ENCODE measurements around the gene CEP44. TPM values are rescaled to one million over a fixed set of nuclear protein-coding genes. Genes with fewer than 3 reads are reported as not detected.

Gene CEP44
- polyA plus RNA-seq, 1 donor from 2014 or later, result 19.3 TPM

GRCh38 chr4:174262624-174263444, 20.9 kb upstream of the CEP44 start:
- Histone ChIP-seq H3K9me3 (ENCODE audit: low read length) (no peaks in the 10 kb centered on the region), H3K36me3 (ENCODE audit: insufficient read depth, low read length) (no peaks in the 10 kb centered on the region), H3K4me2 (ENCODE audit: low read length) (no peak overlapping the region), H3K27me3 (ENCODE audit: insufficient read depth, low read depth, low read length) (no peaks in the 10 kb centered on the region), H3F3A (ENCODE audit: insufficient read depth, low read length, poor library complexity, severe bottlenecking) (no peaks in the 10 kb centered on the region), H3K4me3 (ENCODE audit: low read length) (no peak overlapping the region), H4K20me1 (ENCODE audit: insufficient read depth) (no peaks in the 10 kb centered on the region), H3K79me2 (replicated peaks; ENCODE audit: insufficient read depth, low read length) (peaks cover 15% of the 10 kb centered on the region), H3K27ac (ENCODE audit: low read length) (no peak overlapping the region), H3K9me2 (ENCODE audit: insufficient read depth, low read length) (no peaks in the 10 kb centered on the region), H2AFZ (ENCODE audit: low read depth, low read length) (no peak overlapping the region), H3K9ac (ENCODE audit: low read length) (no peak overlapping the region)
- TF ChIP-seq TAF1 (IDR thresholded peaks at IDR 0.05; ENCODE audit: low read depth) (no peak), RAD21 (conservative IDR thresholded peaks at IDR 0.05) (no peak), EP300 (conservative IDR thresholded peaks at IDR 0.05; ENCODE audit: poor library complexity, severe bottlenecking) (no peak), POLR2AphosphoS5 (IDR thresholded peaks at IDR 0.05) (no peak)
- TF ChIP-seq, protein P1, sequence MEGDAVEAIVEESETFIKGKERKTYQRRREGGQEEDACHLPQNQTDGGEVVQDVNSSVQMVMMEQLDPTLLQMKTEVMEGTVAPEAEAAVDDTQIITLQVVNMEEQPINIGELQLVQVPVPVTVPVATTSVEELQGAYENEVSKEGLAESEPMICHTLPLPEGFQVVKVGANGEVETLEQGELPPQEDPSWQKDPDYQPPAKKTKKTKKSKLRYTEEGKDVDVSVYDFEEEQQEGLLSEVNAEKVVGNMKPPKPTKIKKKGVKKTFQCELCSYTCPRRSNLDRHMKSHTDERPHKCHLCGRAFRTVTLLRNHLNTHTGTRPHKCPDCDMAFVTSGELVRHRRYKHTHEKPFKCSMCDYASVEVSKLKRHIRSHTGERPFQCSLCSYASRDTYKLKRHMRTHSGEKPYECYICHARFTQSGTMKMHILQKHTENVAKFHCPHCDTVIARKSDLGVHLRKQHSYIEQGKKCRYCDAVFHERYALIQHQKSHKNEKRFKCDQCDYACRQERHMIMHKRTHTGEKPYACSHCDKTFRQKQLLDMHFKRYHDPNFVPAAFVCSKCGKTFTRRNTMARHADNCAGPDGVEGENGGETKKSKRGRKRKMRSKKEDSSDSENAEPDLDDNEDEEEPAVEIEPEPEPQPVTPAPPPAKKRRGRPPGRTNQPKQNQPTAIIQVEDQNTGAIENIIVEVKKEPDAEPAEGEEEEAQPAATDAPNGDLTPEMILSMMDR (IDR thresholded peaks at IDR 0.05; ENCODE audit: poor library complexity, severe bottlenecking), result no peak

- Histone ChIP-seq H4K20me1 (ENCODE audit: insufficient read depth) (no peaks in the 10 kb centered on the region), H3K79me2 (replicated peaks; ENCODE audit: insufficient read depth, low read length) (peaks cover 15% of the 10 kb centered on the region), H3K27me3 (ENCODE audit: insufficient read depth, low read depth, low read length) (no peaks in the 10 kb centered on the region), H3F3A (ENCODE audit: insufficient read depth, low read length, poor library complexity, severe bottlenecking) (no peaks in the 10 kb centered on the region), H3K4me2 (ENCODE audit: low read length) (no peak overlapping the region), H3K27ac (ENCODE audit: low read length) (no peak overlapping the region), H3K4me3 (ENCODE audit: low read length) (no peak overlapping the region), H3K9me2 (ENCODE audit: insufficient read depth, low read length) (no peaks in the 10 kb centered on the region), H3K9me3 (ENCODE audit: low read length) (no peaks in the 10 kb centered on the region), H3K9ac (ENCODE audit: low read length) (no peak overlapping the region), H3K36me3 (ENCODE audit: insufficient read depth, low read length) (no peaks in the 10 kb centered on the region), H2AFZ (ENCODE audit: low read depth, low read length) (no peak overlapping the region)
- TF ChIP-seq, protein P2, sequence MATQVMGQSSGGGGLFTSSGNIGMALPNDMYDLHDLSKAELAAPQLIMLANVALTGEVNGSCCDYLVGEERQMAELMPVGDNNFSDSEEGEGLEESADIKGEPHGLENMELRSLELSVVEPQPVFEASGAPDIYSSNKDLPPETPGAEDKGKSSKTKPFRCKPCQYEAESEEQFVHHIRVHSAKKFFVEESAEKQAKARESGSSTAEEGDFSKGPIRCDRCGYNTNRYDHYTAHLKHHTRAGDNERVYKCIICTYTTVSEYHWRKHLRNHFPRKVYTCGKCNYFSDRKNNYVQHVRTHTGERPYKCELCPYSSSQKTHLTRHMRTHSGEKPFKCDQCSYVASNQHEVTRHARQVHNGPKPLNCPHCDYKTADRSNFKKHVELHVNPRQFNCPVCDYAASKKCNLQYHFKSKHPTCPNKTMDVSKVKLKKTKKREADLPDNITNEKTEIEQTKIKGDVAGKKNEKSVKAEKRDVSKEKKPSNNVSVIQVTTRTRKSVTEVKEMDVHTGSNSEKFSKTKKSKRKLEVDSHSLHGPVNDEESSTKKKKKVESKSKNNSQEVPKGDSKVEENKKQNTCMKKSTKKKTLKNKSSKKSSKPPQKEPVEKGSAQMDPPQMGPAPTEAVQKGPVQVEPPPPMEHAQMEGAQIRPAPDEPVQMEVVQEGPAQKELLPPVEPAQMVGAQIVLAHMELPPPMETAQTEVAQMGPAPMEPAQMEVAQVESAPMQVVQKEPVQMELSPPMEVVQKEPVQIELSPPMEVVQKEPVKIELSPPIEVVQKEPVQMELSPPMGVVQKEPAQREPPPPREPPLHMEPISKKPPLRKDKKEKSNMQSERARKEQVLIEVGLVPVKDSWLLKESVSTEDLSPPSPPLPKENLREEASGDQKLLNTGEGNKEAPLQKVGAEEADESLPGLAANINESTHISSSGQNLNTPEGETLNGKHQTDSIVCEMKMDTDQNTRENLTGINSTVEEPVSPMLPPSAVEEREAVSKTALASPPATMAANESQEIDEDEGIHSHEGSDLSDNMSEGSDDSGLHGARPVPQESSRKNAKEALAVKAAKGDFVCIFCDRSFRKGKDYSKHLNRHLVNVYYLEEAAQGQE (IDR thresholded peaks at IDR 0.05; ENCODE audit: borderline replicate concordance), result no peak
- TF ChIP-seq MXI1 (conservative IDR thresholded peaks at IDR 0.05; ENCODE audit: poor library complexity, severe bottlenecking) (no peak), SMC3 (conservative IDR thresholded peaks at IDR 0.05; ENCODE audit: poor library complexity) (no peak)
These were observed 20.3 kb upstream of the CEP44 start for GRCh38 chr4:174263445-174263736.

DNA sequence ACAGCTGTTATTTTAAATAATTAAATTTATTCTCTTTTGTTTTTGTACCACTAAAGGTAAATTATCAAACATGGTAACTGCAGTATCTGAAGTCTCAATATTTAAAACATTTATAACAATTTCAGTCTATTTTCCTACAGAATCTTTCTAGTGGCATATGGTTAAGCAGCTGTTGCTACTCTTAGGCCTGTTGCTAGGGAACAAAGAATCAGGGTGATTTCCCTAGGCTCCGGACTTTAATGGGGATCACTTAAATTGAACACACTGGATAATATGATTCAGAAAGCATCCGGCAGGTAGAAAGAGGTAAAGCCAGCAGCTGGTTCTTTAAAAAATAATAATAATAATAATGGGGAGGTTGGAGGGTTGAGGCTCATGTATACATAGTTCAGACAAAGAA, 17.8 kb upstream of the CEP44 start:
- H3F3A ChIP-seq (ENCODE audit: insufficient read depth, low read length, poor library complexity, severe bottlenecking), result no peaks in the 10 kb centered on the region
- no peaks in the 10 kb centered on the region for H3K9me2 ChIP-seq (ENCODE audit: insufficient read depth, low read length)
- no peaks in the 10 kb centered on the region for H3K27me3 ChIP-seq (ENCODE audit: insufficient read depth, low read depth, low read length)
- no peaks in the 10 kb centered on the region for H3K9me3 ChIP-seq (ENCODE audit: low read length)
- no peak overlapping the region for H2AFZ ChIP-seq (ENCODE audit: low read depth, low read length)
- H3K79me2 ChIP-seq (replicated peaks; ENCODE audit: insufficient read depth, low read length), result peaks cover 15% of the 10 kb centered on the region
- H3K4me2 ChIP-seq (ENCODE audit: low read length), result peak overlapping the region; percentile 43
- H3K27ac ChIP-seq (ENCODE audit: low read length), result peak overlapping the region; percentile 54
- no peak overlapping the region for H3K9ac ChIP-seq (ENCODE audit: low read length)
- no peaks in the 10 kb centered on the region for H4K20me1 ChIP-seq (ENCODE audit: insufficient read depth)
- no peaks in the 10 kb centered on the region for H3K36me3 ChIP-seq (ENCODE audit: insufficient read depth, low read length)
- H3K4me3 ChIP-seq (ENCODE audit: low read length), result peak overlapping the region; percentile 47
- no peak for TF ChIP-seq SMC3 (conservative IDR thresholded peaks at IDR 0.05; ENCODE audit: poor library complexity)
- peak; percentile 25 for TF ChIP-seq POLR2AphosphoS5 (IDR thresholded peaks at IDR 0.05)

Measured in neural cell (in vitro differentiated cells).